CD4-positive, alpha-beta T cell treated with Interleukin-15 for 4 hours (primary cell): ENCODE data around the gene BTNL8.

ENCODE experiments used
- DNase-seq: peaks from one replicate; pipeline ENCODE4 v3.0.0-alpha.2; 2020; ENCODE audit warnings: low spot score

Gene BTNL8

DNA sequence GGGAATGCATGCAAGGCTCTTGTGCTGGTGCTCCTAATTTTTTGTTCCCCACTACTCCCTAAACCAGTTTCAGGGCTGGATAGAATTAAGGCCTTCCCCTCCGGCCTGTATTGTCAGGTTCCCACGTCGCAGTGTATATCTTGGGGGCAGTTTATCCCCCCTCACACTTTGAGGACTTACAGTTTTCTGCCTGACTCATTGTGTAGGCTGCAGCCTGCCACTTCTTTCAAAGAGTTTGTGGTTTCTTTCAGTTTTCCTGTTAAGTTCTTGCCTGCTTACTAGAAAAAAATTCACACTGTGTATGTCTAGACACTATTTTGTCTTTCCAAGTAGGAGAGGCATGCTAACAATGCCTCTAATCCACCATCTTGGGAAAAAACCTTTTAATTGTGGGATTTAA lies 61.2 kb downstream of the BTNL8 start:
- no peak for DNase-seq

DNA sequence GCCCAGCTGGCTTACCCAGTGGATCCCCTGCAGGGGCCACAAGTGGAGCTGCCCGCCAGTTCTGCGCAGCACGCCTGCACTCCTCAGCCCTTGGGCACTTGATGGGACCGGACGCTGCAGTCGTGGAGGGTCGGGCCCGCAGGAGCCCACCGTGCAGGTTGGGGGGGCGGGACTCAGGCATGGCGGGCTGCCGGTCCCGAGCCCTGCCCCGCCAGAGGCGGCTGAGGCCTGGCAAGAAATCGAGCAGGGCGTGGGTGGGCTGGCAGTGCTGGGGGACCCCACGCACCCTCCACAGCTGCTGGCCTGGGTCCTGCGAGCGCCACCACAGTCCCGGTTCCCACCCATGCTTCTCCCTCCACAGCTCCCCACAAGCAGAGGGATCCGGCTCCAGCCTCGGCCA lies 70.4 kb downstream of the BTNL8 start:
- DNase-seq = no peak

- no peak for DNase-seq
Observed at GRCh38 chr5:180970336-180970735, 71.4 kb downstream of the BTNL8 start.

- DNase-seq = no peak
Observed at GRCh38 chr5:180970875-180971274, 71.9 kb downstream of the BTNL8 start.

DNA sequence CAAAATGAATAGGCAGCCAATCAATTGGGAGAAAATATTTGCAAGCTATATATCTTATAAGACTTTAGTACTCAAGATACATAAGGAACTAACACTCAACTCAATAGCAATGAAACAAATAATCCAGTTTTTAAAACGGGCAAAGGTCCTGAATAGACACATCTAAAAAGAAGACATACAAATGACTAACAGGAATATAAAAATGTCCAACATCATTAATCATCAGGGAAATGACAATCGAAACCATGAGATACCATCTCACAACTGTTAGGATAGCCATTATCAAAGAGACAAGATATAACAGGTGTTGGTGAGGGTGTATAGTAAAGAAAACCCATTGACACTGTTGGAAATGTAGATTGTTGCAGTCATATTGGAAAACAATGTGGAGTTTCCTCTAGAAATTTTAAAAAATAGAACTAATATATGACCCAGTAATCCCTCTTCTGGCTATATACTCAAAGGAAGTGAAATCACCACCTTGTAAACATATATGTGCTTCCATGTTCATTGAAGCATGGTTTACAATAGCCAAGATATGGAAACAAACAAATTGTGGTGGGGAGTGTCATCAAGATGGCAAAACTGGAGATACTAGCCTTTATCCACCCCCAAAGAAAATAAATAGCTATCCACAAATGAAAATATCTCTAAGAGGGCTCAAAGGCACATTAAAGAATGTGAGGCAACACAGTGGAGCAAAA lies 75.8 kb downstream of the BTNL8 start:
- no peak for DNase-seq

DNA sequence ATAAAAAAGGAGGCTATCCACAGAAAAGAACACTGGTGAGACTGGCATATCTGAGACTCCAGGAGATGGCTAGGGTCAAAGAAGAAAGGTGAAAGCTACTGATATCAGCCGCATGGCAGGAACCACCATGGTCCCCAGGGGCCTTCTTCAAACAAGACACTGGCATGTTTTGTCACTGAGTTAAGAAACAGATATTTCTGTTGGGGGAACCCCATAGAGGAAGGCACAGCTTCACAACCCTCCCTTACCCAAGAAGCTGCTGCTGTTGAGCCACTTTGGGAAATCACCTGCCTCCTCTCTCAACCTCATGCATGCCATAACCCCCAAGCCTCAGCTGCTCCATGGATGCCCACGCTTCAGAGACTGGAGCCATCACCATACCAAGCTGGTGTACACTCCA lies 76.4 kb downstream of the BTNL8 start:
- no peak for DNase-seq

DNA sequence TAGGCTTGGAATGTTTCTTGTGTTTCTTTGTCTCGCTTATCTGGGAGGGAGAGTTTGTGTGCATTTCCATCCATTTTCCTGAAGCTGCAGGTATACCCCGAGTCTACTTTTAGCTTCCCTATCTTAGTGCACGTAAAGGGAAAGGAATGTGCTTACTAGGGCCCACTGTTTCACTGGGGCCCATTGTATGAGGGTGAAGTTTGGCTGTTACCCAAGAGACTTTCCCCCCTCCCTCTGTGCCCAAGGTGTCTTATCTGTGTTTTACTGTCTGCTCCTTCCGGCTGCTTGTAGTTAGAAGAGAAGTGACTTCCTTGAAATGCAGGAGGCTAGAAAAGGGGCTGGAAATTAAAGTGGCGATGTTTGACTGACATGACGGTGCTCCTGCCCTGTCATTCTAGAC lies 77.6 kb downstream of the BTNL8 start:
- no peak for DNase-seq

- no peak for DNase-seq
Observed at GRCh38 chr5:180977852-180978251, 78.9 kb downstream of the BTNL8 start.

- no peak for DNase-seq
Observed at GRCh38 chr5:180982008-180982741, 83.2 kb downstream of the BTNL8 start.

GRCh38 chr5:180988016-180988415 lies 89.1 kb downstream of the BTNL8 start:
- DNase-seq = no peak

GRCh38 chr5:180988592-180988991 lies 89.6 kb downstream of the BTNL8 start, which contains the start of gene BTNL3:
Gene BTNL3 (plus strand): TSS chr5:180988846. CDS start chr5:180989029, 183 bp downstream.
- no peak for DNase-seq

DNA sequence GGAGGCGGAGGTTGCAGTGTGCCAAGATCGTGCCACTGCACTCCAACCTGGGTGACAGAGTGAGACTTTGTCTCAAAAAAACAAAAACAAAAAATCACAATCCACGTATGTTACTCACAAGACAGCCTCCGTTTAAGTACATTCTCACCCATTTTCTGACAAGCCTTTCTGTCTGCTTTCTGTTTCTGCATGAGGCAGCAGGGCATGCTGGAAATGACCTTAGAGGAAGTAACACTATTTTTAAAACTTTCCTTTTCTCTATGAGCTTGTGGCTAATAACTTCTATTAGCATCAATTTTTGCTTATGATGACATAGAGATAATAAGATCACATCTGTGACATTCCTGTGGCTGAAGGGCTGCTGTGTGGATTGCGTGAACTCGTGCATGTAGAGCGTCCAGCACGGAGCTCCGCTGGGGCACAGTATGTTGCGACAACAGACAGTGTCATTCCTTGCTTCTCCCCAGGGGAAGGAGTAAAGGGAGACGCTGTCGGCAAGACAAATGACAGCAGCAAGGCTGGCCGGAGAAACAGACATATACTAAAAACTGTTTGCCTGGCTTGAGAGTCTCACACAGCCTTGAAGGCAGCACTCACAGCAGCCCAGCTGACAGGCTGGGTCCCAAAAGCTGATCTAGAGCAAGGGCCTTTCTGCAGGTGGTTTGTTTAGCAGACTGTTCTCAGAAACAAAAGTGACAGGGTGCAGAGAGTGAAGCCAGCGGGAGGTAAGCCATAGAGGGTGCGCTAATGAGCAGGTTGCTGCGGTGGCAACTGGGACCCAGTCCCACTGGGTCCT lies 91.3 kb downstream of the BTNL8 start:
- no peak for DNase-seq

DNA sequence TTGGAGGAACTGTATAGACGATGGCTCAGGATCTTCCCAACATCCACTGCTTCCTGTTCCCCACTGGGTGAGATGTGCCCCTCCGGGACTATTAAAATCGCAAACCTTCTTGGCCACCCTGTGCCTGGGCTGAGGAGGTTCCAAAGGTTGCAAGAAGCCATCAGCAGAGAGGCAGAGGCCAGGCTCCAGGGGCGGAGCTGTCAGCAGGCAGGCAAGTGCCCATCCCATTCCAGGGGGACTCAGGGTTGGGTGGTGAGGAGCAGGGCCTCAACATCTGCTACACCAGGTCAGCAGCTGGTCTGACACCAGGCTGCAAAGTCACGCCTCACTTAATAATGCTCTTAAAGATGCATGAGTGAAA lies 91.9 kb downstream of the BTNL8 start:
- no peak for DNase-seq
